ENCODE results near the gene SLC12A5. TPM values are rescaled to one million over a fixed set of nuclear protein-coding genes. Genes with fewer than 3 reads are reported as not detected.

SLC12A5 gene
- total and polyA plus RNA-seq, 2 of the 4 experiments (the other 2 are of a cell fraction), result 2.2 TPM; not detected in 1

DNA sequence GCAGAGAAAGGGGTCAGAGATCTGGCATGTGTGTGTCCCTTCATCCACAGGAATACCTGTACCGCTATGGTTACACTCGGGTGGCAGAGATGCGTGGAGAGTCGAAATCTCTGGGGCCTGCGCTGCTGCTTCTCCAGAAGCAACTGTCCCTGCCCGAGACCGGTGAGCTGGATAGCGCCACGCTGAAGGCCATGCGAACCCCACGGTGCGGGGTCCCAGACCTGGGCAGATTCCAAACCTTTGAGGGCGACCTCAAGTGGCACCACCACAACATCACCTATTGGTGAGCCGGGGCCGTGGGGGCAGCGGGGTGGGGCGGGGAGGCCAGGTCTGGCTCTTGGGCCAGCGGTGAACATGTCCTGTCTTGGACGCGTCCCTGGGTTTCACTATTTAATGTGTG is 19.2 kb upstream of the SLC12A5 start:
- ChIA-PET POLR2A (ENCODE audit: unreplicated experiment) (no interaction called here), CTCF (interaction anchor here (0.6 kb wide), 1 partner anchor 297 kb away, joined by 3 read pairs; no protein-coding TSS in a partner anchor)
- no peak for DNase-seq
- no peak overlapping the region for H3K23ac ChIP-seq (ENCODE audit: low read depth, low read length)
- H2BK5ac ChIP-seq (ENCODE audit: low read depth, low read length, poor library complexity, severe bottlenecking), result no peak overlapping the region
- H3K4me2 ChIP-seq (ENCODE audit: low read depth, low read length), result no peak overlapping the region
- no peaks in the 10 kb centered on the region for H3K79me1 ChIP-seq (ENCODE audit: low read depth in 1 of 2, low read length in 2 of 2)
- H2BK120ac ChIP-seq (ENCODE audit: low read depth, low read length), result no peak overlapping the region
- BruUV-seq (replicated peaks), result no TSS peak
- in situ Hi-C loops (cut with MboI; ENCODE audit: low sequenced_read_pairs) (no loop called here), intact Hi-C loops (cut with micrococcal nuclease) (loop anchor here (10.0 kb wide), 1 partner anchor 465 kb away; the partner anchor contains the start of gene EPPIN), dilution Hi-C loops (cut with HindIII; ENCODE audit: low sequenced_read_pairs, unreplicated experiment) (no loop called here)
- no peak overlapping the region for H3K18ac ChIP-seq (ENCODE audit: low read depth, low read length)
- H2BK20ac ChIP-seq (ENCODE audit: low read depth, low read length), result no peak overlapping the region
- no peak overlapping the region for H4K8ac ChIP-seq (ENCODE audit: low read depth in 2 of 2, low read length in 2 of 2)
- WGBS, 2 experiments (ENCODE audit: extremely low coverage in 2 of 2, insufficient read length in 1 of 2), result 46% methylated on average over 8 of the region's 20 CpGs; no CpG with 5 or more reads in 1 of the 2 experiments
- no peak overlapping the region for H3K4me3 ChIP-seq (ENCODE audit: insufficient read depth, low read depth, low read length)
- H3K4ac ChIP-seq (ENCODE audit: low read depth, low read length), result no peak overlapping the region
- H4K20me1 ChIP-seq (ENCODE audit: insufficient read depth, low read length), result no peaks in the 10 kb centered on the region; the same call in 1 of the 2 replicates
- H2AK9ac ChIP-seq (replicated peaks; ENCODE audit: low read depth, low read length, poor library complexity), result no peak overlapping the region
- no peak overlapping the region for H2BK15ac ChIP-seq (ENCODE audit: low read depth, low read length)
- H3K14ac ChIP-seq (replicated peaks; ENCODE audit: low read depth, low read length), result no peak overlapping the region
- no peaks in the 10 kb centered on the region for H3K36me3 ChIP-seq (ENCODE audit: control insufficient read depth, insufficient read depth, low read length)
- no peak overlapping the region for H2AK5ac ChIP-seq (ENCODE audit: low read depth, low read length)
- no peaks in the 10 kb centered on the region for H3K9me1 ChIP-seq (ENCODE audit: insufficient read depth, low read length)
- H3K9me3 ChIP-seq (ENCODE audit: control insufficient read depth, insufficient read depth, low read length), result peaks cover 14% of the 10 kb centered on the region
- H3K27me3 ChIP-seq (ENCODE audit: control insufficient read depth, insufficient read depth, low read length), result peaks cover 76% of the 10 kb centered on the region
- no peak for TF ChIP-seq MAFK (IDR thresholded peaks at IDR 0.05; ENCODE audit: low read depth, low read length)
- no peak for TF ChIP-seq MXI1 (IDR thresholded peaks at IDR 0.05; ENCODE audit: borderline replicate concordance, low read depth, low read length)
- TF ChIP-seq, protein P1, sequence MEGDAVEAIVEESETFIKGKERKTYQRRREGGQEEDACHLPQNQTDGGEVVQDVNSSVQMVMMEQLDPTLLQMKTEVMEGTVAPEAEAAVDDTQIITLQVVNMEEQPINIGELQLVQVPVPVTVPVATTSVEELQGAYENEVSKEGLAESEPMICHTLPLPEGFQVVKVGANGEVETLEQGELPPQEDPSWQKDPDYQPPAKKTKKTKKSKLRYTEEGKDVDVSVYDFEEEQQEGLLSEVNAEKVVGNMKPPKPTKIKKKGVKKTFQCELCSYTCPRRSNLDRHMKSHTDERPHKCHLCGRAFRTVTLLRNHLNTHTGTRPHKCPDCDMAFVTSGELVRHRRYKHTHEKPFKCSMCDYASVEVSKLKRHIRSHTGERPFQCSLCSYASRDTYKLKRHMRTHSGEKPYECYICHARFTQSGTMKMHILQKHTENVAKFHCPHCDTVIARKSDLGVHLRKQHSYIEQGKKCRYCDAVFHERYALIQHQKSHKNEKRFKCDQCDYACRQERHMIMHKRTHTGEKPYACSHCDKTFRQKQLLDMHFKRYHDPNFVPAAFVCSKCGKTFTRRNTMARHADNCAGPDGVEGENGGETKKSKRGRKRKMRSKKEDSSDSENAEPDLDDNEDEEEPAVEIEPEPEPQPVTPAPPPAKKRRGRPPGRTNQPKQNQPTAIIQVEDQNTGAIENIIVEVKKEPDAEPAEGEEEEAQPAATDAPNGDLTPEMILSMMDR (conservative IDR thresholded peaks at IDR 0.05; ENCODE audit: low read depth, low read length), result no peak
- no peak for TF ChIP-seq RFX5 (IDR thresholded peaks at IDR 0.05; ENCODE audit: low read depth, low read length)
- TF ChIP-seq MAZ (IDR thresholded peaks at IDR 0.05; ENCODE audit: borderline replicate concordance, low read depth, low read length), result no peak
- TF ChIP-seq, protein P2, sequence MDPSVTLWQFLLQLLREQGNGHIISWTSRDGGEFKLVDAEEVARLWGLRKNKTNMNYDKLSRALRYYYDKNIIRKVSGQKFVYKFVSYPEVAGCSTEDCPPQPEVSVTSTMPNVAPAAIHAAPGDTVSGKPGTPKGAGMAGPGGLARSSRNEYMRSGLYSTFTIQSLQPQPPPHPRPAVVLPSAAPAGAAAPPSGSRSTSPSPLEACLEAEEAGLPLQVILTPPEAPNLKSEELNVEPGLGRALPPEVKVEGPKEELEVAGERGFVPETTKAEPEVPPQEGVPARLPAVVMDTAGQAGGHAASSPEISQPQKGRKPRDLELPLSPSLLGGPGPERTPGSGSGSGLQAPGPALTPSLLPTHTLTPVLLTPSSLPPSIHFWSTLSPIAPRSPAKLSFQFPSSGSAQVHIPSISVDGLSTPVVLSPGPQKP (IDR thresholded peaks at IDR 0.05; ENCODE audit: borderline replicate concordance, low read depth, low read length), result no peak
- TF ChIP-seq, protein P3, sequence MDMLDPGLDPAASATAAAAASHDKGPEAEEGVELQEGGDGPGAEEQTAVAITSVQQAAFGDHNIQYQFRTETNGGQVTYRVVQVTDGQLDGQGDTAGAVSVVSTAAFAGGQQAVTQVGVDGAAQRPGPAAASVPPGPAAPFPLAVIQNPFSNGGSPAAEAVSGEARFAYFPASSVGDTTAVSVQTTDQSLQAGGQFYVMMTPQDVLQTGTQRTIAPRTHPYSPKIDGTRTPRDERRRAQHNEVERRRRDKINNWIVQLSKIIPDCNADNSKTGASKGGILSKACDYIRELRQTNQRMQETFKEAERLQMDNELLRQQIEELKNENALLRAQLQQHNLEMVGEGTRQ (IDR thresholded peaks at IDR 0.05; ENCODE audit: low read depth, low read length), result no peak
- TF ChIP-seq RAD21 (IDR thresholded peaks at IDR 0.05; ENCODE audit: low read length), result no peak
- no peak for TF ChIP-seq SMC3 (IDR thresholded peaks at IDR 0.05; ENCODE audit: low read depth, low read length)
- no peak for TF ChIP-seq RCOR1 (IDR thresholded peaks at IDR 0.05; ENCODE audit: insufficient replicate concordance, low read length)
- TF ChIP-seq POLR2A (IDR thresholded peaks at IDR 0.05; ENCODE audit: low read depth, low read length), result no peak
- TF ChIP-seq CEBPB (IDR thresholded peaks at IDR 0.05; ENCODE audit: low read depth, low read length), result no peak
- TF ChIP-seq CHD1 (IDR thresholded peaks at IDR 0.05; ENCODE audit: low read depth, low read length), result no peak
- TF ChIP-seq NFE2L2 (IDR thresholded peaks at IDR 0.05; ENCODE audit: low read depth, low read length), result no peak
- TF ChIP-seq BHLHE40 (IDR thresholded peaks at IDR 0.05; ENCODE audit: low read depth, low read length), result no peak
- no peak for TF ChIP-seq FOS (IDR thresholded peaks at IDR 0.05; ENCODE audit: low read depth, low read length)
- no peak overlapping the region for H4K5ac ChIP-seq (ENCODE audit: low read depth, low read length)
- no peak overlapping the region for H4K91ac ChIP-seq (ENCODE audit: insufficient read depth, low read depth, low read length)
- ATAC-seq (ENCODE audit: low read depth), result no peak
- no peak overlapping the region for H3K56ac ChIP-seq (ENCODE audit: extremely low read depth, insufficient read depth, low read length)
- H3K27ac ChIP-seq (ENCODE audit: insufficient read depth, low read length), result no peak overlapping the region
- H3K4me1 ChIP-seq (ENCODE audit: control insufficient read depth, insufficient read depth, low read length), result no peaks in the 10 kb centered on the region
- H2AFZ ChIP-seq (replicated peaks; ENCODE audit: low read length, poor library complexity), result no peak overlapping the region
- H3K9ac ChIP-seq (ENCODE audit: low read depth, low read length), result no peak overlapping the region
